Measurements from ENCODE around the gene SLC34A3.

Gene SLC34A3

GRCh38 chr9:137273611-137274320 lies 43.1 kb downstream of the SLC34A3 start:
- DNase-seq: no peak

- DNase-seq: no peak
Observed at GRCh38 chr9:137275203-137275587, 44.5 kb downstream of the SLC34A3 start.

GRCh38 chr9:137275588-137276472 lies 45.1 kb downstream of the SLC34A3 start:
- DNase-seq: no peak

GRCh38 chr9:137276473-137277328 lies 46.0 kb downstream of the SLC34A3 start:
- DNase-seq: peak in 1 of 58 donors; percentile 23

GRCh38 chr9:137277329-137278041 lies 46.8 kb downstream of the SLC34A3 start, which contains the start of gene TOR4A:
Gene TOR4A, plus strand, starts transcription at chr9:137277726. Its CDS starts 964 bp downstream, at chr9:137278690.
- peak in 11 of 58 donors; percentile 12 to 39 (median 22) for DNase-seq

GRCh38 chr9:137278061-137278701 lies 47.5 kb downstream of the SLC34A3 start:
- DNase-seq: no peak

GRCh38 chr9:137278721-137279711 lies 48.3 kb downstream of the SLC34A3 start:
- DNase-seq: no peak

- no peak for DNase-seq
Observed at GRCh38 chr9:137279741-137280473, 49.2 kb downstream of the SLC34A3 start.

- DNase-seq: no peak
Observed at GRCh38 chr9:137280474-137281344, 50.0 kb downstream of the SLC34A3 start.

GRCh38 chr9:137281345-137282116 lies 50.8 kb downstream of the SLC34A3 start:
- no peak for DNase-seq

Data from anterior cingulate cortex (tissue), 58 donors.